SU-DHL-6 (cell line): Measurements from ENCODE around the gene TXNRD2.
A peak's percentile ranks its signal among the peaks of the same experiment; 100 is the strongest.

ENCODE experiments used
- H2AFZ ChIP-seq: fragments of 200-600 bp; sonication (generic); 2 replicates; pipeline ENCODE4 v1.6.1; 2014; ENCODE audit warnings: low read depth, mild to moderate bottlenecking, moderate library complexity, mixed read lengths, antibody characterized with exemption, low read length; ENCODE audit not compliant: severe bottlenecking
- H3F3A ChIP-seq: fragments of 200-600 bp; shearing (Covaris generic); 2 replicates; pipeline ENCODE4 v1.6.0; 2016; ENCODE audit warnings: antibody characterized with exemption, mild to moderate bottlenecking; ENCODE audit not compliant: insufficient read depth
- H3K27ac ChIP-seq: fragments of 200-600 bp; sonication (generic); 2 replicates; pipeline ENCODE4 v1.5.1; 2016; ENCODE audit warnings: low read depth, mild to moderate bottlenecking, low read length, moderate library complexity, mixed read lengths
- H3K27me3 ChIP-seq: fragments of 200-600 bp; sonication (generic), shearing (Covaris generic); 2 replicates; pipeline ENCODE4 v1.6.0; 2014; ENCODE audit warnings: mild to moderate bottlenecking, low read length
- H3K36me3 ChIP-seq: fragments of 200-600 bp; sonication (generic); 2 replicates; pipeline ENCODE4 v1.6.1; 2014; ENCODE audit warnings: mild to moderate bottlenecking, low read length, mixed read lengths
- H3K4me2 ChIP-seq: fragments of 300-600, 200-600 bp; shearing (Covaris generic), sonication (generic); 2 replicates; pipeline ENCODE4 v1.6.0; 2014; ENCODE audit warnings: low read length, low read depth, mild to moderate bottlenecking; ENCODE audit not compliant: poor library complexity, severe bottlenecking
- H3K4me3 ChIP-seq: fragments of 200-600 bp; sonication (generic); 2 replicates; pipeline ENCODE4 v1.5.1; 2014; ENCODE audit warnings: antibody characterized with exemption, low read length, mild to moderate bottlenecking, mixed read lengths; ENCODE audit not compliant: insufficient read depth, poor library complexity, severe bottlenecking
- H3K79me2 ChIP-seq: fragments of 200-600 bp; sonication (generic); 2 replicates; pipeline ENCODE4 v1.6.1; 2014; ENCODE audit warnings: mild to moderate bottlenecking, low read length, moderate library complexity; ENCODE audit not compliant: insufficient read depth
- H3K9ac ChIP-seq: fragments of 200-600 bp; sonication (generic); 2 replicates; pipeline ENCODE4 v1.7.0; 2014; ENCODE audit warnings: mild to moderate bottlenecking, low read length
- H3K9me2 ChIP-seq: fragments of 200-600 bp; sonication (generic); replicated peaks from 2 replicates; pipeline ENCODE4 v1.6.1; 2014; ENCODE audit warnings: low read length; ENCODE audit not compliant: insufficient read depth
- H3K9me3 ChIP-seq: fragments of 200-600 bp; sonication (generic); 2 replicates; pipeline ENCODE4 v1.6.1; 2014; ENCODE audit warnings: low read length, mixed read lengths; ENCODE audit not compliant: insufficient read depth
- H4K20me1 ChIP-seq: fragments of 200-600 bp; sonication (generic); 2 replicates; pipeline ENCODE4 v1.6.1; 2014; ENCODE audit warnings: low read depth, mild to moderate bottlenecking, antibody characterized with exemption, low read length, moderate library complexity, mixed read lengths
- EZH2phosphoT487 ChIP-seq: fragments of 200-600 bp; sonication (generic), shearing (Covaris generic); conservative IDR thresholded peaks from 2 replicates; pipeline ENCODE4 v1.6.1; 2018; ENCODE audit warnings: mild to moderate bottlenecking, antibody characterized with exemption, low read length, moderate library complexity, mixed read lengths
- TF ChIP-seq, protein P1 (sequence below): fragments of 200-600 bp; sonication (generic); IDR thresholded peaks from one replicate; pipeline ENCODE4 v1.5.1; 2017; ENCODE audit warnings: antibody characterized with exemption, mild to moderate bottlenecking, low read length, moderate library complexity; ENCODE audit not compliant: insufficient read depth, poor library complexity, severe bottlenecking

Gene TXNRD2

DNA sequence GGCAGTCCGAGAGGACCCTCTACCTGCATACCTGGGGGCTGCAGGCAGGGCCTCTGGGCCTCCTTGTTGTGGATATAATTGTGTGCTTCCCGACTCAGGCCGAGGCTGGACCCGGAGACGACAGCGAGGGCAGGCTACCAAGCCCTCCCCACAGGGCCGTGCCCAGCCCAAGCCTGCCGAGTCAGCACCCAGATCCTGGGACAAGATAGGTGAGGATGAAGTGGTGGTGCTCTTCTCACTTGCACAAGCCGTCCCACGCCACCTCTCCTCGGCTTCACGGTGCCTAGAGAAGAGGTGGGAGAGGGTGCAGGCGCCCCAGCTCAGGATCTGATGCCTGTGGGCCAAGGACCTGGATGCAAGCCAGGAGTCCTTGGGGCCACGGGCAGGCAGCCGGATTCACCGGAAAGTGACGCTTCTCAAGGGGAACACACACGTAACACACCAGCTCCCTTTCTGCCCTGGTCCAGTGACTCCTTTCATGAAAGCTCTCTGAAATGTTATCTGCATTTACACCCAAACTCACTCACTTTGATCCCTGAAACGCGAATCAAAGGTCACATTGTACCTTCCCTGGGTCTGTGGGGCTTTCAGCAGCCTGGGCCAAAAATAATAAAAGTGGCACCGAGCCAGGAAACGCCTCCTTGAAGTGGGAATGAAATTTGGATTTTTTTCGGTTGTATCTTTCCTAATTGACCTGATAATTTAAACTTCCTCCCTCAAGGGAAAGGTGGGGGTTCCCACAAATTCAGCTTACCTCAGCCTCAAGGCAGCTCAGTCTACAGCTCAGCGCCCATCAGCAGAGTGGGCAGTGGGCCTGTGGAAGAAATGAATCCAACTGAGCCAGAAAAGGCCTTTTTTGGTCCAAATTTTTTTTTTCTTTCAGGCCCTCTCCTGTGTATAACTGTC, 85.9 kb downstream of the TXNRD2 start:
- H3K4me3 ChIP-seq, result peak overlapping the region; percentile 70
- no peaks in the 10 kb centered on the region for H3K9me3 ChIP-seq
- no peaks in the 10 kb centered on the region for H3K36me3 ChIP-seq
- no peaks in the 10 kb centered on the region for H4K20me1 ChIP-seq
- H3K4me2 ChIP-seq, result peak overlapping the region; percentile 81
- peak overlapping the region; percentile 64 for H2AFZ ChIP-seq
- H3K9me2 ChIP-seq, result no peaks in the 10 kb centered on the region
- H3K79me2 ChIP-seq, result peaks cover 29% of the 10 kb centered on the region
- H3F3A ChIP-seq, result no peaks in the 10 kb centered on the region
- TF ChIP-seq, protein P1, sequence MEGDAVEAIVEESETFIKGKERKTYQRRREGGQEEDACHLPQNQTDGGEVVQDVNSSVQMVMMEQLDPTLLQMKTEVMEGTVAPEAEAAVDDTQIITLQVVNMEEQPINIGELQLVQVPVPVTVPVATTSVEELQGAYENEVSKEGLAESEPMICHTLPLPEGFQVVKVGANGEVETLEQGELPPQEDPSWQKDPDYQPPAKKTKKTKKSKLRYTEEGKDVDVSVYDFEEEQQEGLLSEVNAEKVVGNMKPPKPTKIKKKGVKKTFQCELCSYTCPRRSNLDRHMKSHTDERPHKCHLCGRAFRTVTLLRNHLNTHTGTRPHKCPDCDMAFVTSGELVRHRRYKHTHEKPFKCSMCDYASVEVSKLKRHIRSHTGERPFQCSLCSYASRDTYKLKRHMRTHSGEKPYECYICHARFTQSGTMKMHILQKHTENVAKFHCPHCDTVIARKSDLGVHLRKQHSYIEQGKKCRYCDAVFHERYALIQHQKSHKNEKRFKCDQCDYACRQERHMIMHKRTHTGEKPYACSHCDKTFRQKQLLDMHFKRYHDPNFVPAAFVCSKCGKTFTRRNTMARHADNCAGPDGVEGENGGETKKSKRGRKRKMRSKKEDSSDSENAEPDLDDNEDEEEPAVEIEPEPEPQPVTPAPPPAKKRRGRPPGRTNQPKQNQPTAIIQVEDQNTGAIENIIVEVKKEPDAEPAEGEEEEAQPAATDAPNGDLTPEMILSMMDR, result no peak
- H3K27me3 ChIP-seq, result no peaks in the 10 kb centered on the region
- peak overlapping the region; percentile 71 for H3K27ac ChIP-seq
- peak overlapping the region; percentile 97 for H3K9ac ChIP-seq

DNA sequence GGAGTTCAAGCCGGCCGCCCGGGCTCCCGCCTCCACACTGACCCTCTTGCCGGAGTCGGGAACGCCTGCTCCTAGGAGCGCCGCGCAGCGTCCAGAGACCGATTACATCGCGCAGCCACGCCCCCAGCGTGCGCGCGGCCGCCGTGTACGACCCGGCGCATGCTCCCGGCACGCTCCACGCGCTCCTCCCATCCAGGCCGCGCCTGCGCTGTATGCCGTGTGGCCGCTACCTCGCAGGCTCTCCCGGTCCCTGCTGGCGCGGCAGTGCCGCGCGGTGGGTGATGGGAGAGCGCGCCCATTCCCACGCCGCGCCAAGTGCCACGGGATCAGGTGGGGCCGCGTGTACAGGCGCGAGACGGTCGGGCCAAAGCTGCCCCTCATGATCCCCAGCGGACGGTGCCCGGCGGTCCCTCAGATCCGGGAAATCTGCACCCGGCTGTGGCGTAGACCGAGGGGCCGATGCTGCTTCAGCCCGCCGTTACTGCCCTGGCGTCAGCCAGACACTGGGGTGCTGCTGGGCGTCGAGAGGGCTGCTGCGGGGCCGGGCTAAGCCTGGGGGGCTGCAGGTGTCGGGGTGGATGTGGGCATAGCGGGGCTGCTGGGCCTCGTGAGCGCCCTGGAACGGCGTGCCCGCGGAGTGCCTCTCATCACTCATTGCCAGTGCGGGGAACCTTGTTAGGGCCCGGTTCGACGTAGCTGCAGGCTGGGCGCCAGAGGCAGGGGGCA, 86.7 kb downstream of the TXNRD2 start, which contains the start of the genes GNB1L and RTL10:
TSS of gene GNB1L (minus strand) at position 97 of the 726 bp plus-strand sequence. CDS start 33,519 bp downstream, outside the sequence.
TSS of gene RTL10 (minus strand) at position 97 of the 726 bp plus-strand sequence. CDS start 2,613 bp downstream, outside the sequence.
- H3K36me3 ChIP-seq, result no peaks in the 10 kb centered on the region
- peak within 1 kb of the TSS; percentile 64 for H2AFZ ChIP-seq
- H3K79me2 ChIP-seq, result peaks cover 29% of the 10 kb centered on the region

DNA sequence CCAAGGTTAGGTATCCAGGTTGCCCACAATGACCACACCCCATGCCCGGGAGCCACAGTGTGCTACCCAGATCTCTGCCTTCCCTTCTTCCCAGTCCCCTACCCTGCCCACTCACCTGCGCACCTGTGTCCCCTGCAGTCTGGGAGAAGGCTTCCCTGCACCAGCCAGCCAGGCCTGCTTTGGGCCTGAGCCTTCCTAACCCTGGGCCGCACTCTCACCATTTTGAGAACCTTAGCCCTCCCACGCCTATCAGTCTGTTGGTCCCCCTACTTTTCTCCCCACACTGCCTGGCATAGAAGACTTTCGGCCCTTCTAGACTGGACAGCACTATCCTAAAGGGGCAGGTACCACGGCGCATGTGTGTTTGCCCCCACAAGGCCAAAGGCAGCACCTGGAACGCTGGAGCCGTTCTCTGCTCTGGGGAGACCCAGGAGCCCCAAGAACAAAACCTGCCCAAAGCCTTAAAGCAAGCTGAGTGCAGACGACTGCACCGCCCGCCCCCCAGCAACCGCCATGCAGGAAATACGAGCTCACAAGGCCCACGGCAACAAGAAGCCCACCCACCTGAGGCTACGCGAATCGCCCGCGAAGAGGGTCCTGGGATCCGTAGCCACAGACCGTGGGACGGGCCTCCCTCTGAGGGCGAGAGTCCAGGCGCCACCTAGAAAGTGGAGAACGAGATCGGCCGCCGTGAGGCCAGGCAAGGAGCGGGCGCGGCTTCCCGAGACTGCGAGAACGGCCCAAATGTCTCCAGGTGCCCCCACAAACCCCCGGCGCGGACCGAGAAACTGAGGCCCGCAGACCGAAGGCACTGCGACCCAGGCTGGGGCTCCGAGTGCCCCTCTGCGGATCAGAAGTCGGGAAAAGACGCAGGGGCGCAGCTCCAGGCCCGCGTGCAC, 87.5 kb downstream of the TXNRD2 start:
- H3K9ac ChIP-seq, result peak overlapping the region; percentile 97
- no peaks in the 10 kb centered on the region for H3K9me3 ChIP-seq
- no peak overlapping the region for H2AFZ ChIP-seq
- no peaks in the 10 kb centered on the region for H3K36me3 ChIP-seq
- TF ChIP-seq EZH2phosphoT487, result no peak
- TF ChIP-seq, protein P1, result no peak
- peaks cover 29% of the 10 kb centered on the region for H3K79me2 ChIP-seq
- no peaks in the 10 kb centered on the region for H3K27me3 ChIP-seq
- peak overlapping the region; percentile 60 for H3K4me2 ChIP-seq
- peak overlapping the region; percentile 78 for H3K4me3 ChIP-seq
- no peaks in the 10 kb centered on the region for H3F3A ChIP-seq
- peak overlapping the region; percentile 9 for H3K27ac ChIP-seq
- H4K20me1 ChIP-seq, result no peaks in the 10 kb centered on the region
- no peaks in the 10 kb centered on the region for H3K9me2 ChIP-seq

More for the DNA sequence above, 86.7 kb downstream of the TXNRD2 start, which contains the start of the genes GNB1L and RTL10:
- Histone ChIP-seq H3K4me3 (peak within 1 kb of the TSS; percentile 78), H3F3A (no peaks in the 10 kb centered on the region), H3K4me2 (peak within 1 kb of the TSS; percentile 81), H3K27me3 (no peaks in the 10 kb centered on the region), H3K27ac (peak within 1 kb of the TSS; percentile 71), H3K9me3 (no peaks in the 10 kb centered on the region), H3K9me2 (no peaks in the 10 kb centered on the region), H3K9ac (peak within 1 kb of the TSS; percentile 97), H4K20me1 (no peaks in the 10 kb centered on the region)
- TF ChIP-seq EZH2phosphoT487, result no peak
- TF ChIP-seq, protein P1, result no peak
